K562 (cell line): ENCODE data around the gene USP8. TPM values are rescaled to one million over a fixed set of nuclear protein-coding genes. Genes with fewer than 3 reads are reported as not detected.

Experiments
- ATAC-seq: fragments of 200-7000 bp; cut with Tn5 transposase; 3 replicates; pipeline ENCODE4 v1.9.1; 2020; ENCODE audit warnings: moderate library complexity
- BruUV-seq: library from RNA; stranded (reverse); fragments of 400-500 nt; replicated peaks from 2 replicates; lab custom pipeline; 2021; lab: Mats Ljungman, UMichigan
- CTCF ChIA-PET: fragments of 300-600 bp; formaldehyde crosslinking; extraction: SDS; loops from one replicate; lab custom pipeline; 2021; ENCODE audit warnings: low intra/inter-chr PET ratio; lab: Yijun Ruan, JAX
- POLR2A ChIA-PET: fragments of 300-600, 350-650 bp; sonication (Branson Sonifier 250); formaldehyde crosslinking; extraction: SDS; loops from one replicate; lab custom pipeline; 2021; ENCODE audit warnings: antibody characterized with exemption, inconsistent platforms; lab: Yijun Ruan, JAX
- DNase-seq, 4 experiments: peaks; one replicate each; pipeline versions ENCODE4 v3.0.0 to v3.0.0-alpha.2; 2011 to 2018; ENCODE audit warnings: low spot score in 3 of 4, mixed read lengths in 3 of 4; ENCODE audit errors: extremely low read depth in 1 of 4
- FAIRE-seq: peaks from 2 replicates; lab custom pipeline; 2011; peaks lifted over from hg19 to GRCh38; lab: Jason Lieb, UNC
- H2AFZ ChIP-seq: 2 replicates; pipeline ENCODE4 v1.6.0; 2011; ENCODE audit warnings: low read depth, low read length, control low read depth, inconsistent platforms
- H3K27ac ChIP-seq: fragments of 200-600 bp; 3 replicates; pipeline ENCODE4 v1.8.0; 2011; ENCODE audit warnings: low read depth, mild to moderate bottlenecking, control low read depth, inconsistent platforms, low read length, moderate library complexity, mixed read lengths; ENCODE audit errors: extremely low read depth
- H3K27me3 ChIP-seq, 2 experiments: fragments of 300-600 bp in 1 of 2; 2 replicates in 1 of 2; 3 replicates in 1 of 2; pipeline versions ENCODE4 v1.6.0 to v1.8.0; 2011; ENCODE audit warnings: inconsistent platforms in 2 of 2, low read length in 2 of 2, mild to moderate bottlenecking in 1 of 2, mixed read lengths in 1 of 2, moderate library complexity in 1 of 2; ENCODE audit not compliant: control insufficient read depth in 2 of 2, insufficient read depth in 2 of 2
- H3K36me3 ChIP-seq: fragments of 300-600 bp; 3 replicates; pipeline ENCODE4 v1.8.0; 2011; ENCODE audit warnings: mild to moderate bottlenecking, low read length, inconsistent platforms; ENCODE audit not compliant: control insufficient read depth, insufficient read depth
- H3K4me1 ChIP-seq, 2 experiments: fragments of 200-600 bp in 1 of 2; replicated peaks in 1 of 2; 2 replicates in 1 of 2; 3 replicates in 1 of 2; pipeline versions ENCODE4 v1.5.1 to v1.8.0; 2011; ENCODE audit warnings: inconsistent platforms in 2 of 2, low read length in 2 of 2, mild to moderate bottlenecking in 1 of 2, mixed read lengths in 1 of 2, moderate library complexity in 1 of 2; ENCODE audit not compliant: control insufficient read depth in 2 of 2, insufficient read depth in 2 of 2
- H3K4me2 ChIP-seq: 2 replicates; pipeline ENCODE4 v1.6.1; 2011; ENCODE audit warnings: low read length, control low read depth, inconsistent platforms, mixed read lengths; ENCODE audit not compliant: insufficient read depth
- H3K4me3 ChIP-seq: fragments of 200-600 bp; sonication (generic), shearing (Covaris generic); 2 replicates; pipeline ENCODE4 v1.5.1; 2016; ENCODE audit warnings: control low read depth, inconsistent platforms
- H3K79me2 ChIP-seq: fragments of 200-600 bp; 3 replicates; pipeline ENCODE4 v1.8.0; 2011; ENCODE audit warnings: low read length, inconsistent platforms; ENCODE audit not compliant: control insufficient read depth, insufficient read depth
- H3K9ac ChIP-seq, 2 experiments: 2 replicates each; pipeline versions ENCODE4 v1.6.0 to v1.6.1; 2011; ENCODE audit warnings: low read depth in 2 of 2, low read length in 2 of 2, control low read depth in 1 of 2, inconsistent platforms in 1 of 2, mild to moderate bottlenecking in 1 of 2, mixed read lengths in 1 of 2; ENCODE audit not compliant: insufficient read depth in 1 of 2
- H3K9me1 ChIP-seq: one replicate; pipeline ENCODE4 v1.6.0; 2011; ENCODE audit warnings: inconsistent platforms, mild to moderate bottlenecking, low read length, moderate library complexity; ENCODE audit not compliant: control insufficient read depth, insufficient read depth
- H3K9me3 ChIP-seq: replicated peaks from 2 replicates; pipeline ENCODE4 v1.5.1; 2011; ENCODE audit warnings: low read depth, low read length, inconsistent platforms; ENCODE audit not compliant: control insufficient read depth, insufficient read depth
- H4K20me1 ChIP-seq: replicated peaks from 2 replicates; pipeline ENCODE4 v1.6.1; 2011; ENCODE audit warnings: low read length, inconsistent platforms, mixed read lengths; ENCODE audit not compliant: control insufficient read depth, insufficient read depth
- ATF6 ChIP-seq: sonication (generic); formaldehyde crosslinking; IDR thresholded peaks from 2 replicates; pipeline ENCODE4 v1.4.0; 2020; ENCODE audit warnings: mild to moderate bottlenecking, missing genetic modification reagents
- CBFA2T3 ChIP-seq: fragments of 450-650 bp; IDR thresholded peaks from 2 replicates; pipeline ENCODE4 v1.6.1; 2017
- ERF ChIP-seq: fragments of 450-650 bp; formaldehyde crosslinking; IDR thresholded peaks from 2 replicates; pipeline ENCODE4 v1.4.0; 2020; ENCODE audit warnings: mild to moderate bottlenecking, mixed read lengths
- ETV1 ChIP-seq: fragments of 450-650 bp; conservative IDR thresholded peaks from 2 replicates; pipeline ENCODE4 v1.6.1; 2016; ENCODE audit warnings: missing genetic modification characterization, control low read depth, low read depth, missing compliant biosample characterization
- RBM22 ChIP-seq: fragments of 200-400 bp; formaldehyde crosslinking; IDR thresholded peaks from 2 replicates; pipeline ENCODE4 v1.6.1; 2018; ENCODE audit warnings: low read length, low read depth; ENCODE audit not compliant: poor library complexity, severe bottlenecking
- SETDB1 ChIP-seq: IDR thresholded peaks from one replicate; pipeline ENCODE4 v1.6.1; 2012; ENCODE audit warnings: low read length, control low read depth, inconsistent platforms
- SFPQ ChIP-seq: fragments of 200-400 bp; formaldehyde crosslinking; IDR thresholded peaks from 2 replicates; pipeline ENCODE4 v1.6.1; 2017; ENCODE audit warnings: mild to moderate bottlenecking, low read depth, low read length, moderate library complexity
- TBL1XR1 ChIP-seq, 2 experiments: IDR thresholded peaks; 2 replicates each; pipeline ENCODE4 v1.6.1; 2012; ENCODE audit warnings: improper control_type of control experiment in 2 of 2, low read length in 2 of 2, mild to moderate bottlenecking in 1 of 2
- ZNF316 ChIP-seq: fragments of 450-650 bp; IDR thresholded peaks from 2 replicates; pipeline ENCODE4 v1.6.1; 2016
- ZNF449 ChIP-seq: fragments of 250-450 bp; sonication (Bioruptor Pico); IDR thresholded peaks from 2 replicates; pipeline ENCODE4 v1.8.0; 2022; ENCODE audit warnings: moderate library complexity, mild to moderate bottlenecking, inconsistent platforms
- ZNF592 ChIP-seq: fragments of 450-650 bp; IDR thresholded peaks from 2 replicates; pipeline ENCODE4 v1.6.1; 2017; ENCODE audit warnings: antibody characterized with exemption, mild to moderate bottlenecking
- WGBS: fragments of 100-300 bp; shearing (Covaris generic); methylation state at CpG from one replicate; pipeline ENCODE4 v1.1.6; 2016; ENCODE audit warnings: low coverage, mixed read lengths; ENCODE audit not compliant: insufficient coverage; ENCODE audit errors: missing lambda C conversion rate; 5-methylcytosine and 5-hydroxymethylcytosine counted together
- in situ Hi-C: fragments of 300-500 bp; cut with MboI; formaldehyde crosslinking; loops from 4 replicates; pipeline ENCODE4 v1.15.0; 2018; ENCODE audit warnings: inconsistent platforms, mixed read lengths
- intact Hi-C: fragments of 100-400 bp; cut with micrococcal nuclease; formaldehyde crosslinking; loops from 2 replicates; pipeline ENCODE4 v1.14.2; 2022
- polyA plus RNA-seq, 8 experiments: library from polyadenylated mRNA; depleted of rRNA in 4 of 8; stranded (reverse) in 5 of 8; unstranded in 3 of 8; fragments of >200 nt; fragmentation: Nextera tagmentation in 2 of 8; fragmentation: Illumina TruSeq in 1 of 8; extraction: Ambion mirVana in 2 of 8; extraction: Trizol in 1 of 8; gene quantifications; 2 replicates each; pipeline versions ENCODE4 v1.2.1 to v1.2.3, GENCODE V29; 2011 to 2014; ENCODE audit warnings: inconsistent platforms in 1 of 8, missing spikeins in 1 of 8
- total RNA-seq, 7 experiments: library from RNA; depleted of rRNA in 6 of 7; stranded (reverse); fragments of >200 nt in 6 of 7; fragmentation: Illumina TruSeq in 2 of 7; extraction: Trizol in 2 of 7; gene quantifications; 2 replicates each; pipeline versions ENCODE4 v1.2.1 to v1.2.3, GENCODE V29; 2011 to 2021; ENCODE audit warnings: low replicate concordance in 1 of 7

USP8 gene
- total and polyA plus RNA-seq, 9 of the 15 experiments (the other 6 are each of a cell fraction or from before 2014, with no cell fraction given) = 35.1 to 58.4 (median 46.1) TPM

DNA sequence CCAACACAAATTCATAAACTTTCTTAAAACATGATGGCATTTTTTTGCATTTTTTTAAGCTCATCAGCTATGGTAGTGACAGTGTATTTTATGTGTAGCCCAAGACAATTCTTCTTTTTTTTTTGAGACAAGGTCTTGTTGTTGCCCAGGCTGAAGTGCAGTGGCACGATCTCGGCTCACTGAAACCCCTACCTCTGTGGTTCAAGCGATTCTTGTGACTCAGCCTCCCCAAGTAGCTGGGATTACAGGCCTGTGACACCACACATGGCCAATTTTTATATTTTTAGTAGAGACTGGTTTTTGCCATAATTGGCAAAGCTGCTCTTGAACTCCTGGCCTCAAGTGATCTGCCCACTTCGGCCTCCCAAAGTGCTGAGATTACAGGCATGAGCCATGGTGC is 139.6 kb downstream of the USP8 start:
- no TSS peak for BruUV-seq
- no peak for ATAC-seq
- Histone ChIP-seq H3K9ac (no peak overlapping the region), H3K9me1 (no peaks in the 10 kb centered on the region), H3K27me3 (no peaks in the 10 kb centered on the region), H3K36me3 (peaks cover 72% of the 10 kb centered on the region; the same call in 2 of the 3 replicates), H4K20me1 (no peaks in the 10 kb centered on the region), H3K27ac (no peak overlapping the region), H3K4me1 (no peaks in the 10 kb centered on the region), H3K79me2 (no peaks in the 10 kb centered on the region), H3K4me3 (no peak overlapping the region), H2AFZ (no peak overlapping the region), H3K9me3 (no peaks in the 10 kb centered on the region), H3K4me2 (no peak overlapping the region)
- POLR2A ChIA-PET = interaction anchor here (1.2 kb wide), 1 partner anchor 9 kb away, joined by 4 read pairs; no protein-coding TSS in a partner anchor
- WGBS = 96% methylated on average over 4 of the region's 4 CpGs
- in situ Hi-C loops (no loop called here), intact Hi-C loops (no loop called here)
- CTCF ChIA-PET = no interaction called here
- no peak for FAIRE-seq
- DNase-seq = no peak
- TF ChIP-seq ZNF592 (no peak), ETV1 (tag) (no peak), CBFA2T3 (no peak), TBL1XR1 (IDR thresholded peaks at IDR 0.05; ENCODE audit: low read length in 2 of 2) (no peak), ZNF316 (no peak), ERF (CRISPR knock-in tag) (no peak), RBM22 (no peak), ATF6 (CRISPR knock-in tag) (no peak), SFPQ (no peak), SETDB1 (no peak), ZNF449 (no peak)
